Endometrial microvascular endothelial cells (primary cell): ENCODE data around the gene EID2B. TPM values are rescaled to one million over a fixed set of nuclear protein-coding genes. Genes with fewer than 3 reads are reported as not detected.

ENCODE experiments used
- total RNA-seq: library from RNA; depleted of rRNA; stranded (reverse); fragments of >200 nt; gene quantifications from one replicate; pipeline ENCODE4 v1.2.3, GENCODE V29; 2015; ENCODE audit errors: inconsistent ontology term

The EID2B gene
- total RNA-seq, 1 donor from 2014 or later = 2.3 TPM

Other genes with a start within 250 kb of the EID2B start
- gene IFNL1, start 236.4 kb downstream of the EID2B start, total RNA-seq = not detected
- 0.74 TPM for gene LRFN1, start 212.0 kb downstream of the EID2B start, total RNA-seq
- gene GMFG, start 196.8 kb downstream of the EID2B start, total RNA-seq = 68.0 TPM
- gene SAMD4B, start 190.4 kb downstream of the EID2B start, total RNA-seq = 87.2 TPM
- 48.7 TPM for gene PAF1, start 141.7 kb downstream of the EID2B start, total RNA-seq
- gene MED29, start 141.5 kb downstream of the EID2B start, total RNA-seq = 23.0 TPM
- gene ZFP36, start 126.0 kb downstream of the EID2B start, total RNA-seq = 2.8 TPM
- 12.8 TPM for gene PLEKHG2, start 120.2 kb downstream of the EID2B start, total RNA-seq
- gene RPS16, start 96.9 kb downstream of the EID2B start, total RNA-seq = 1,019 TPM
- 64.7 TPM for gene SUPT5H, start 87.3 kb downstream of the EID2B start, total RNA-seq
- gene TIMM50, start 52.0 kb downstream of the EID2B start, total RNA-seq = 102 TPM
- 0.19 TPM for gene DLL3, start 33.9 kb downstream of the EID2B start, total RNA-seq
- not detected for gene SELENOV, start 17.7 kb downstream of the EID2B start, total RNA-seq
- 13.8 TPM for gene EID2, start 7.3 kb upstream of the EID2B start, total RNA-seq
- not detected for gene LGALS13, start 69.7 kb upstream of the EID2B start, total RNA-seq
- gene LGALS16, start 123.1 kb upstream of the EID2B start, total RNA-seq = not detected
- not detected for gene LGALS14, start 171.6 kb upstream of the EID2B start, total RNA-seq
- not detected for gene CLC, start 205.2 kb upstream of the EID2B start, total RNA-seq
- not detected for gene LEUTX, start 246.0 kb upstream of the EID2B start, total RNA-seq